Mesenchymal stem cell (in vitro differentiated cells and primary cell): ENCODE measurements around the gene THUMPD1.

Source experiments
- DNase-seq: peaks from one replicate; pipeline ENCODE4 v3.0.0-alpha.2; 2013
- H2AFZ ChIP-seq: one replicate; pipeline ENCODE4 v1.6.1; 2013; ENCODE audit warnings: low read depth, mild to moderate bottlenecking, control low read depth, inconsistent platforms, low read length, moderate library complexity
- H2AK5ac ChIP-seq: 2 replicates; pipeline ENCODE4 v1.6.1; 2013; ENCODE audit warnings: low read length, moderate library complexity, mild to moderate bottlenecking, inconsistent platforms; ENCODE audit not compliant: severe bottlenecking
- H2BK120ac ChIP-seq: one replicate; pipeline ENCODE4 v1.6.1; 2013; ENCODE audit warnings: low read depth, mild to moderate bottlenecking, inconsistent platforms, low read length, moderate library complexity
- H2BK12ac ChIP-seq, 2 experiments: one replicate each; pipeline ENCODE4 v1.6.1; 2013; ENCODE audit warnings: inconsistent platforms in 2 of 2, low read length in 2 of 2, mild to moderate bottlenecking in 2 of 2, moderate library complexity in 2 of 2, control low read depth in 1 of 2
- H2BK15ac ChIP-seq: one replicate; pipeline ENCODE4 v1.6.1; 2013; ENCODE audit warnings: mild to moderate bottlenecking, low read depth, inconsistent platforms; ENCODE audit not compliant: poor library complexity, severe bottlenecking
- H2BK5ac ChIP-seq: 2 replicates; pipeline ENCODE4 v1.6.1; 2013; ENCODE audit warnings: low read depth, mild to moderate bottlenecking, low read length, control low read depth, inconsistent platforms; ENCODE audit not compliant: poor library complexity, severe bottlenecking
- H3K14ac ChIP-seq, 2 experiments: one replicate each; pipeline ENCODE4 v1.6.1; 2013; ENCODE audit warnings: inconsistent platforms in 2 of 2, low read length in 2 of 2, control low read depth in 1 of 2, mild to moderate bottlenecking in 1 of 2, moderate library complexity in 1 of 2
- H3K18ac ChIP-seq, 2 experiments: one replicate each; pipeline ENCODE4 v1.6.1; 2013; ENCODE audit warnings: inconsistent platforms in 2 of 2, low read length in 2 of 2, control low read depth in 1 of 2, low read depth in 1 of 2, mild to moderate bottlenecking in 1 of 2
- H3K23ac ChIP-seq, 2 experiments: one replicate each; pipeline ENCODE4 v1.6.1; 2013; ENCODE audit warnings: inconsistent platforms in 2 of 2, low read length in 2 of 2, mild to moderate bottlenecking in 2 of 2, moderate library complexity in 2 of 2, control low read depth in 1 of 2
- H3K27ac ChIP-seq: 2 replicates; pipeline ENCODE4 v1.5.1; 2013; ENCODE audit warnings: mild to moderate bottlenecking, moderate library complexity, low read length, control low read depth, inconsistent platforms; ENCODE audit not compliant: poor library complexity, severe bottlenecking
- H3K27me3 ChIP-seq, 2 experiments: 2 replicates each; pipeline versions ENCODE4 v1.6.1 to v1.7.0; 2013; ENCODE audit warnings: low read length in 2 of 2, mild to moderate bottlenecking in 2 of 2, moderate library complexity in 2 of 2, control low read depth in 1 of 2, inconsistent platforms in 1 of 2; ENCODE audit not compliant: control insufficient read depth in 1 of 2, insufficient read depth in 1 of 2
- H3K36me3 ChIP-seq, 2 experiments: 2 replicates each; pipeline versions ENCODE4 v1.6.1 to v1.7.0; 2013; ENCODE audit warnings: low read length in 2 of 2, control low read depth in 1 of 2, inconsistent platforms in 1 of 2, low read depth in 1 of 2, mild to moderate bottlenecking in 1 of 2; ENCODE audit not compliant: insufficient read depth in 2 of 2, control insufficient read depth in 1 of 2
- H3K4ac ChIP-seq, 2 experiments: one replicate each; pipeline ENCODE4 v1.6.1; 2013; ENCODE audit warnings: inconsistent platforms in 2 of 2, low read length in 2 of 2, mild to moderate bottlenecking in 2 of 2, moderate library complexity in 2 of 2, control low read depth in 1 of 2, low read depth in 1 of 2
- H3K4me1 ChIP-seq: 2 replicates; pipeline ENCODE4 v1.6.1; 2013; ENCODE audit warnings: low read depth, low read length, control low read depth; ENCODE audit not compliant: control insufficient read depth, insufficient read depth
- H3K4me2 ChIP-seq: 2 replicates; pipeline ENCODE4 v1.6.1; 2013; ENCODE audit warnings: low read length, mild to moderate bottlenecking, inconsistent platforms; ENCODE audit not compliant: poor library complexity, severe bottlenecking
- H3K4me3 ChIP-seq, 2 experiments: 2 replicates each; pipeline versions ENCODE4 v1.5.1 to v1.7.0; 2013; ENCODE audit warnings: low read length in 2 of 2, mild to moderate bottlenecking in 2 of 2, control low read depth in 1 of 2, low read depth in 1 of 2; ENCODE audit not compliant: insufficient read depth in 1 of 2
- H3K79me1 ChIP-seq: replicated peaks from 2 replicates; pipeline ENCODE4 v1.6.1; 2013; ENCODE audit warnings: mild to moderate bottlenecking, control low read depth, low read length, inconsistent platforms; ENCODE audit not compliant: poor library complexity, severe bottlenecking
- H3K9ac ChIP-seq: 2 replicates; pipeline ENCODE4 v1.7.0; 2013; ENCODE audit warnings: mild to moderate bottlenecking, low read length, moderate library complexity
- H3K9me3 ChIP-seq: 2 replicates; pipeline ENCODE4 v1.7.0; 2013; ENCODE audit warnings: mild to moderate bottlenecking, low read length; ENCODE audit not compliant: control insufficient read depth
- H4K8ac ChIP-seq: one replicate; pipeline ENCODE4 v1.6.1; 2013; ENCODE audit warnings: inconsistent platforms, mild to moderate bottlenecking, low read length, moderate library complexity
- H4K91ac ChIP-seq: one replicate; pipeline ENCODE4 v1.6.1; 2013; ENCODE audit warnings: mild to moderate bottlenecking, low read length, inconsistent platforms
- WGBS: methylation state at CpG from one replicate; pipeline ENCODE4 v1.1.7; 2013; ENCODE audit warnings: mixed read lengths; 5-methylcytosine and 5-hydroxymethylcytosine counted together

THUMPD1 gene

DNA sequence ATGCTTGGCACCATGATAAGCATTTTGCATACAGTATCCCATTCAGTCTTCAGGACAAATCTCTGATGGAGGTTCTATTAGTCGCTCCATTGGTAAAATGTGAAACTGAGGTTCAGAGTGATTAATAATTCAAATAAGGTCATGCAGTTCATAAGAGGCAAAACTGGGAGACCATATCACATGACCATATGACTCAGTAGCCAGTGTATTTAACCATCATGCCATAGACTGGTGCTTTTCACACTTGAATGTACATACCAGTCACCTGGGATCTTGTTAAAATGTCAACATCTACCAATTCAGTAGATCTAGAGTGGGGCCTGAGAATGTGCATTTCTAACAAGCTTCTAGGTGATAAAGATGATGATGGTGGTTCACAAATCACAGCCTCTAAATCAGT, 26.5 kb upstream of the THUMPD1 start:
- no peak overlapping the region for H2BK15ac ChIP-seq
- no peaks in the 10 kb centered on the region for H3K9me3 ChIP-seq
- no peak overlapping the region for H3K18ac ChIP-seq
- H4K91ac ChIP-seq: no peak overlapping the region
- no peak for DNase-seq
- no peaks in the 10 kb centered on the region for H3K36me3 ChIP-seq
- no peak overlapping the region for H2BK5ac ChIP-seq
- H2AK5ac ChIP-seq: no peak overlapping the region
- no peak overlapping the region for H3K4me2 ChIP-seq
- no peak overlapping the region for H3K4ac ChIP-seq
- H2AFZ ChIP-seq: no peak overlapping the region
- H4K8ac ChIP-seq: no peak overlapping the region
- H3K27me3 ChIP-seq: no peaks in the 10 kb centered on the region
- 100% methylated on average over 1 of the region's 1 CpG for WGBS
- H2BK120ac ChIP-seq: no peak overlapping the region
- H3K79me1 ChIP-seq: no peaks in the 10 kb centered on the region
- no peak overlapping the region for H3K9ac ChIP-seq
- H3K4me1 ChIP-seq: peaks cover 6% of the 10 kb centered on the region
- H3K27ac ChIP-seq: no peak overlapping the region
- H3K14ac ChIP-seq: no peak overlapping the region
- H3K23ac ChIP-seq: no peak overlapping the region
- H2BK12ac ChIP-seq: no peak overlapping the region
- no peak overlapping the region for H3K4me3 ChIP-seq

- no peak overlapping the region for H3K4me3 ChIP-seq
- H3K4me2 ChIP-seq: no peak overlapping the region
- no peak overlapping the region for H2AK5ac ChIP-seq
- no peak for DNase-seq
- H3K27me3 ChIP-seq: no peaks in the 10 kb centered on the region
- H2AFZ ChIP-seq: no peak overlapping the region
- H2BK12ac ChIP-seq: no peak overlapping the region
- H3K27ac ChIP-seq: no peak overlapping the region
- H2BK120ac ChIP-seq: no peak overlapping the region
- no peak overlapping the region for H3K23ac ChIP-seq
- H3K9me3 ChIP-seq: no peaks in the 10 kb centered on the region
- H2BK5ac ChIP-seq: no peak overlapping the region
- H3K18ac ChIP-seq: no peak overlapping the region
- H4K91ac ChIP-seq: no peak overlapping the region
- peaks cover 6% of the 10 kb centered on the region for H3K4me1 ChIP-seq
- H3K79me1 ChIP-seq: no peaks in the 10 kb centered on the region
- H4K8ac ChIP-seq: no peak overlapping the region
- no peak overlapping the region for H3K4ac ChIP-seq
- no peak overlapping the region for H2BK15ac ChIP-seq
- no peak overlapping the region for H3K9ac ChIP-seq
- H3K36me3 ChIP-seq: no peaks in the 10 kb centered on the region
- H3K14ac ChIP-seq: no peak overlapping the region
These were observed 26.0 kb upstream of the THUMPD1 start for GRCh38 chr16:20767577-20767976.

DNA sequence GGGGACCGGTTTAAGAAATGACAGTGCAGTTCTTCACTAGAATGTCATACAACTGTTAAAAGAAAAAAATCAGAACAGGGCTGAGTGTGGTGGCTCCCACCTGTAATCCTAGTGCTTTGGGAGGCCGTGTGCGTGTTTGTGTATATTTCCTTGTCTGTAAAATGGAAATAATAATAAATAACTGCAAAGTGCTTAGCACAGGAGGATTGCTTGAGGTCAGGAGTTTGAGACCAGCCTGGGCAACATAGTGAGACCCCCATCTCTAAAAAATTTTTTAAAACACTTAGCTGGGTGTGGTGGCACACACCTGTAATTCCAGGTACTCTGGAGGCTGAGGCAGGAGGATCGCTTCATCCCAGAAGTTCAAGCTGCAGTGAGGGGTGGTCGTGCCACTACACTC, 24.7 kb upstream of the THUMPD1 start:
- no peak overlapping the region for H2BK15ac ChIP-seq
- H4K8ac ChIP-seq: no peak overlapping the region
- H3K36me3 ChIP-seq: no peaks in the 10 kb centered on the region
- H3K18ac ChIP-seq: no peak overlapping the region
- no peak overlapping the region for H2AK5ac ChIP-seq
- H3K4me2 ChIP-seq: no peak overlapping the region
- no peaks in the 10 kb centered on the region for H3K27me3 ChIP-seq
- no peaks in the 10 kb centered on the region for H3K9me3 ChIP-seq
- H3K4ac ChIP-seq: no peak overlapping the region
- WGBS: 97% methylated on average over 4 of the region's 5 CpGs
- H2BK120ac ChIP-seq: no peak overlapping the region
- no peak for DNase-seq
- H2BK12ac ChIP-seq: no peak overlapping the region
- no peak overlapping the region for H3K14ac ChIP-seq
- no peak overlapping the region for H3K27ac ChIP-seq
- no peaks in the 10 kb centered on the region for H3K79me1 ChIP-seq
- H3K4me1 ChIP-seq: peaks cover 6% of the 10 kb centered on the region
- H3K23ac ChIP-seq: no peak overlapping the region
- H2AFZ ChIP-seq: no peak overlapping the region
- no peak overlapping the region for H4K91ac ChIP-seq
- H3K9ac ChIP-seq: no peak overlapping the region
- H3K4me3 ChIP-seq: no peak overlapping the region
- no peak overlapping the region for H2BK5ac ChIP-seq

GRCh38 chr16:20765732-20766131, 24.1 kb upstream of the THUMPD1 start:
- H3K79me1 ChIP-seq: no peaks in the 10 kb centered on the region
- no peak overlapping the region for H3K18ac ChIP-seq
- no peak overlapping the region for H2AK5ac ChIP-seq
- H3K9ac ChIP-seq: no peak overlapping the region
- WGBS: 100% methylated on average over 1 of the region's 2 CpGs
- no peak overlapping the region for H2BK15ac ChIP-seq
- H2BK120ac ChIP-seq: no peak overlapping the region
- no peaks in the 10 kb centered on the region for H3K36me3 ChIP-seq
- H4K91ac ChIP-seq: no peak overlapping the region
- no peak overlapping the region for H3K23ac ChIP-seq
- no peak overlapping the region for H2BK12ac ChIP-seq
- H3K27me3 ChIP-seq: no peaks in the 10 kb centered on the region
- no peaks in the 10 kb centered on the region for H3K9me3 ChIP-seq
- H2BK5ac ChIP-seq: no peak overlapping the region
- H2AFZ ChIP-seq: no peak overlapping the region
- no peak overlapping the region for H4K8ac ChIP-seq
- H3K4me1 ChIP-seq: peaks cover 6% of the 10 kb centered on the region
- no peak overlapping the region for H3K4ac ChIP-seq
- no peak overlapping the region for H3K14ac ChIP-seq
- no peak overlapping the region for H3K4me2 ChIP-seq
- no peak overlapping the region for H3K4me3 ChIP-seq
- H3K27ac ChIP-seq: no peak overlapping the region
- DNase-seq: no peak
